Measurements from ENCODE around the gene SYPL1. TPM values are rescaled to one million over a fixed set of nuclear protein-coding genes. Genes with fewer than 3 reads are reported as not detected.

Gene SYPL1
- total RNA-seq, 1 donor, result 40.6 TPM

DNA sequence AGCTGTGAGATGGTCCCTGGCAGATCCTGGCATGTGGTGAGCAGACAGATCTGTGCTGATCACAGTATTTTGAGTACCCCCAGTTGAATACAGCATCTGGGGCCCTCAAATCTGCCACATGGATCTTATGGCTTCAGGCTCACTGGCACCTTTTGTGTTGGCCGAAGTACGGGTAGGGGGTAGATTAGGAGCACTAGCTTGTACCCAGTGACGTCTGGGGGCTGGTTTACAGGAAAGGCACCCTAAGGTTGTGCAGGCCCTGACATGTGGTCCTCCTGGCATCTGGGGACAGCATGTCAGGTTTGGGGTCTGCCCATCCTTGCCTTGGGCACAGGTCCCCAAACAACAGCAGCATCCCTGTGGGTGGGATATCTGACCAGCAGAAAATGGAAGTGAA lies 53.2 kb downstream of the SYPL1 start:
- Histone ChIP-seq H3K4me3 (ENCODE audit: low read length) (no peak overlapping the region), H3K4me1 (ENCODE audit: insufficient read depth, low read length) (peaks cover 61% of the 10 kb centered on the region), H3K9me3 (ENCODE audit: low read depth, low read length) (no peaks in the 10 kb centered on the region), H3K27me3 (ENCODE audit: insufficient read depth, low read length) (no peaks in the 10 kb centered on the region)

DNA sequence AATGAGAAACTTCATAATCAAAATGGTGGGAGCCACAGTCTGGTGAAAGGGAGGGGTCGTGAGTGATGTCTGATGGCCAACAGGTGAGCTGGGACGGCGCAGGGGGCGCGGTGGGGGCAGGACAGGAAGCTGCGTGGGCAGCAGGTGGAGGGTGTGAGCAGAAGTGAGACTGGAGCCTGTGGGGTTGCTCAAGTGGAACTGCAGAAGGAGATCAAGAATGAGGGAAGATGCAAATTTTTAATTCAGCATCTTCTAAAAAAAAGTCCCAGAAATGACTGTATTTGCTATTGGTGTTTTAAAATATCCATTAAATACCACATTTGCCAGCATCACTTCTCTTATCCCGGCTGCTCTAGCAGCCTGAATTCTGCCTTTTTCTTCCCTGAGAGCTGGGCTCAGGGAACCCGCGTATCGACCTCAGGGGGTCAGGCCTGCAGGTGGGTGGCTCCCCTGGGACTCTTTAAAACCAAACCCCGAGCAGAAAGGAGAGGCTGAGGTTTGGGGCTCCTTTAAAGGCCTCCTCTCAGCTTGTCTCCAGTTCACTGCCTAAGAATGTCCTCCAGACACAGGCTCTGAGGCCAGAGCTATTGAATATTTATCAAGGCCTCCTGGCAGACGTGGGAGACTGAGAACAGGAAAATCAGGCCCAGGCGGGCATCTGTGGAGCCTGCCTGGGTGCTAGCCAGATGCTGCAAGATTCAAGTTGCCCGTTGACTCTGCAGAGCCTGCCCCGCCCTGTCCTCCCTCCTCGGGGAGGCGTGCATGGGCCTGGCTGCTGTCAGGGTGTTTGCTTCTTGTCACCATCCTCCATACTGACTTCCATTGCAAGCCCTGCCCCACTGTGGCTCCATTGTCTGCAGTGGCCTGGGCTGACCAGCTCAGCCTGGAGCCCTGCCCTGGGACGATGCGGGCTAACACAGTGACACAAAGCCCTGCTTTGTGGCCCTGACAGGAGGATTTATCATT lies 53.9 kb downstream of the SYPL1 start:
- Histone ChIP-seq H3K27me3 (ENCODE audit: insufficient read depth, low read length) (no peaks in the 10 kb centered on the region), H3K4me1 (ENCODE audit: insufficient read depth, low read length) (peaks cover 55% of the 10 kb centered on the region), H3K4me3 (ENCODE audit: low read length) (no peak overlapping the region), H3K9me3 (ENCODE audit: low read depth, low read length) (no peaks in the 10 kb centered on the region)

DNA sequence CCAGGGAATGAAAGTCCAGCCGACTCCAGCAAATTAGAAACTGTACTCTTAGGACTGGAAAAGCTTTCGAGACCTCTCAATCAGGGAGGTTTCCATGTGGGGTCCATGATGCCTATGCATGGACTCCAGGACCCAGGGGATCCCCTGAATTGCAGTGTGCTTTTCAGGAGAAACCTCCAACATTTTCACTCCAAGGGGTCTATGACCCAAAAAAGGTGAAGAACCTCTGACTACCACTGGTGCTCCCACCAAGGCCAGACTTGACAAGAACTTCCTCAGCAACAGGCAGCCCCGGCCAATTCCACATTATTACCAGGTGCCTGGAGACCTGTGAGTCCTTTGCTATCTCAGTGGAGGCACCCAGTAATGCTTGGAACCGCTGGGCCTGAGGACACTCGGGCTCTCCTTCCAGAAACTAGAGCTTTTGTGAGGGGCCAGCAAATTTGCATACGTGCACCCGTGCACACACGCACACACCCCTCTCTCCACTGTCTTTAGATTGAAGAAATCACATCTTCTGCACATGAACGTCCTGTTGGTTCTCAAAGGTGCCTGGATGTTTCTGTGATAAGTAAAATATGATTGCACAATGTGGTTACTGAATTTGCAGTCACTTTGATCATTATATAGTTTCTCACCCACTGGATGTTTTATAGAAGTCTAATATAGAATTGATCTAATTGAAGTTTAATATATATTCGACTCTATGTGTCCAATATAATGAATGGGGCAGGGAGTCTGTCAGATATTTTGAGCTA lies 54.7 kb downstream of the SYPL1 start:
- Histone ChIP-seq H3K27me3 (ENCODE audit: insufficient read depth, low read length) (no peaks in the 10 kb centered on the region), H3K9me3 (ENCODE audit: low read depth, low read length) (no peaks in the 10 kb centered on the region), H3K4me1 (ENCODE audit: insufficient read depth, low read length) (peaks cover 46% of the 10 kb centered on the region), H3K4me3 (ENCODE audit: low read length) (no peak overlapping the region)

DNA sequence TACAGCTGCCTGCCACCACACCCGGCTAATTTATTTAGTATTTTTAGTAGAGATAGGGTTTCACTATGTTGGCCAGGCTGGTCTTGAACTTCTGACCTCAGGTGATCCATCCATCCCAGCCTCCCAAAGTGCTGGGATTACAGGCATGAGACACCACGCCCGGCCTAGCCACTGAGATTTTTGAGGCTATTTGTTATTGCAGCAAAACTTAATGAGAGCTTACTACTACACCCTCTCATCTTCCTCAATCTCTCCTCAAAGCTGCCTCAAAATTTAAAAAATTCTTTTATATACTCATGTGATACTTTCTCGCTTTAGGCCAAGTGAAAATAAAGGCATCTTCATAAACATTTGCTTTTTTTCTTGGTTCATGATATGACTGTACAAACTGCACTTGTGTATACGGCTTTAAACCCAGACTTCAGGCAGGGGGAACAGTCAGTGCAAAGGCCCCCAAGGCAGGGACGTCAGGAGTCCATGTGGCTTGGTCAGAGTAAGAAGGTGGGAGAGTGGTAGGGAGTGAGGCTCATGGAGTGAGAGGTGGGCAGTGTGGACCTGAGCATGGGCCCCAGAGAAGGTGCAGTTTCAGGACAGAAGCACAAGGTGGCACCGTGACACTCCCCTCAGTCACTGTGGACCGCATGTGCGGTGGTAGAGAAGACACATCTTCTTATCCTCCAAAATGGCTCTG lies 55.5 kb downstream of the SYPL1 start:
- Histone ChIP-seq H3K27me3 (ENCODE audit: insufficient read depth, low read length) (no peaks in the 10 kb centered on the region), H3K4me3 (ENCODE audit: low read length) (no peak overlapping the region), H3K4me1 (ENCODE audit: insufficient read depth, low read length) (peaks cover 39% of the 10 kb centered on the region), H3K9me3 (ENCODE audit: low read depth, low read length) (no peaks in the 10 kb centered on the region)

DNA sequence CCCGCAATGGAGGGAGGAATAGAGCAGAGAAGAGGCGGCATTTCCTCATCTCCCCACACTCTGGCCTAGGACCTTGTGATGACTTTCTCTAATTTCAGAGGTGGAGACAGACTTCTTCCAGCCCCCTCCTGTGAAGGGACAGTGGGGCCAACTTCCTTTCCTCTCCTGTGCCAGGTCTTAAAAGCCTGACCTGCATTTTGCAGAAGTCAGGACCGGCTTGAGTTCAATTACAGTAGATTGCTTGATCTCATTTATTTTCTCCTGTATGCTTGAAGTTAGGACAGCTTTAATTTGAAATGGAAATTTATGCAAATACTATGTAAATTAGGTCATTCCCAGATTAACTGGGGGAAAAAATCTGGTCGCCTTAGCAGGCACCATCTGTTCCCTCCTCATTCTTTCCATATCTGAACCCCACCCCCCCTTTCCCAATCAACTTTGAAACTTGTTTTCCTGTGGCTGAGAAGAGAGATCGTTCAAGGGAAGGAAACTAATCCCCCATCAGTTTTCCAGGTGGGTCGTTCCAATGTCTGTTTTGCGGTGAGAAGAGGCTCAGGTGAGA lies 57.1 kb downstream of the SYPL1 start:
- H3K27me3 ChIP-seq (ENCODE audit: insufficient read depth, low read length), result no peaks in the 10 kb centered on the region
- peaks cover 26% of the 10 kb centered on the region for H3K4me1 ChIP-seq (ENCODE audit: insufficient read depth, low read length)
- H3K4me3 ChIP-seq (ENCODE audit: low read length), result no peak overlapping the region
- H3K9me3 ChIP-seq (ENCODE audit: low read depth, low read length), result no peaks in the 10 kb centered on the region

DNA sequence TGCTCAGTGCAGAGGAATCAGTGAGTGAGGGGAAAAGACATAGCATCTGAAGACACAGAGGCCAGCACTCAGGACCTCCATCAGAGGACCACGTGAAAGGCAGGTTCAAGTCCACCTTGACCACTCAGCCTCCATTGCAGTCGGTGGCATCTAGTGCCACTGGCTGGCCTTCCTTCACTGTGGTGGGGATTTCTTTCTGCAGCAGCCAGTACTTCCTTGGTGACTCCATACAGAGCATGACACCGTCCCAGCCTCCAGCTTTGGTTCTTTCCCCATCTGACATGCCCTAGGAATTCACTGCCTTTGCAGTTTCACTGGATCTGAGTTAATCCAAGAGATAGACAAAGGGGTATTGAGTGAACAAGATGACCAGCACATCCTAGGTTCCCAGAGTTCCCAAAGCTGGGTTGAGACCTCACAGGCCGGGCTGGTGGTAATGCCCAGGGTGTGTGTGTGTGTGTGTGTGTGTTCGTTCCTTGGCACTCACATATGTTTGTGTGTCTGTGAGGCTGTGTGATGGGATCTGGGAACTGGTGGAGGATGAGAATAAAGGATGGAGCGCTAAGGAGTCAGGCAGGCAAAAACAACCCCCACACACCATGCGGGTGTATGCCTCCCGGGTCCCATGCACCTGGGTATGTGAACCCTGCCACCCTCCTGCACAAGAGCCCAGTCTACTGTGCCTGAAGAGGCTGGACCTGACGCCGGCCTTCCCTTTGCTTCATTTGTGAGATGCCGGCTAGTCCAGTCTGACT lies 57.8 kb downstream of the SYPL1 start:
- no peaks in the 10 kb centered on the region for H3K9me3 ChIP-seq (ENCODE audit: low read depth, low read length)
- H3K27me3 ChIP-seq (ENCODE audit: insufficient read depth, low read length), result no peaks in the 10 kb centered on the region
- peaks cover 21% of the 10 kb centered on the region for H3K4me1 ChIP-seq (ENCODE audit: insufficient read depth, low read length)
- no peak overlapping the region for H3K4me3 ChIP-seq (ENCODE audit: low read length)

DNA sequence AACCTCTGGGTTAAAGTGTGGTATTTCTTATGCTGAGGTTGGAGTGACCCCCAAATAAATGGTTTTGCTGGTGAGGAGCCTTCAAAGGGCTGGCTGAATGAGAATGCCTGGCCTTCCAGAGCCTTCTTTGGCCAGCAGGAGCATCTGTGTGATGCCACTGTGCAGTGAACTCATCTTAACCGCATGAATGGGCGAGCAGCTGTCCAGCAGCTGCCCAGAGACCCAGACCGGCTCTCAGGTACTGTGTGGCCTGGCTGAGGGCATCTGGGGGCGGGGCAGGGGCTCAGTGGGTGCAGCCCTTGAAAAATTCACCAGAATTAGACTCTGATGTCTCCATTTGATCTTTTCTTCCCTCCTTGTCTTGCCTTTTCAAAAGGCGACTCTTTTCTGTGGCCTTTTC lies 59.0 kb downstream of the SYPL1 start:
- no peak overlapping the region for H3K4me3 ChIP-seq (ENCODE audit: low read length)
- H3K27me3 ChIP-seq (ENCODE audit: insufficient read depth, low read length), result no peaks in the 10 kb centered on the region
- no peaks in the 10 kb centered on the region for H3K9me3 ChIP-seq (ENCODE audit: low read depth, low read length)
- H3K4me1 ChIP-seq (ENCODE audit: insufficient read depth, low read length), result peaks cover 9% of the 10 kb centered on the region

DNA sequence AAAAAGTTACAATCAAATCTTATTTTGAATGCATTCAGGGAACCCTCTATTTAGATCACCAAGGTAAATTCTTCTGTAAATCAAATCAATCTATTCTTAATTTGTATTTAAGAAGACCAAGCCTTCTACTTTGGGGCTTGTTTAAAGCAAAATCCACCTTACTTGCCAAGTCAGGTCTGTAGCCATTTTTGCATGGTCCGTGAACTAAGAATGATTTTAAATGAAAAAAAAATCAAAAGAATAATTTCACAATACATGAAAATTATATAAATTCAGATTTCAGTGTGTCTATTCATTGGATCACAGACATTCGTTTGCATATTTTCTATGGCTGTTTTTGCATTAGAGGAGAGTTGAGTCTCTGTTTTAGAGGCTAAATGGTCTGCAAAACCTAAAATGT lies 59.4 kb downstream of the SYPL1 start:
- peaks cover 8% of the 10 kb centered on the region for H3K4me1 ChIP-seq (ENCODE audit: insufficient read depth, low read length)
- H3K9me3 ChIP-seq (ENCODE audit: low read depth, low read length), result no peaks in the 10 kb centered on the region
- H3K4me3 ChIP-seq (ENCODE audit: low read length), result no peak overlapping the region
- no peaks in the 10 kb centered on the region for H3K27me3 ChIP-seq (ENCODE audit: insufficient read depth, low read length)

DNA sequence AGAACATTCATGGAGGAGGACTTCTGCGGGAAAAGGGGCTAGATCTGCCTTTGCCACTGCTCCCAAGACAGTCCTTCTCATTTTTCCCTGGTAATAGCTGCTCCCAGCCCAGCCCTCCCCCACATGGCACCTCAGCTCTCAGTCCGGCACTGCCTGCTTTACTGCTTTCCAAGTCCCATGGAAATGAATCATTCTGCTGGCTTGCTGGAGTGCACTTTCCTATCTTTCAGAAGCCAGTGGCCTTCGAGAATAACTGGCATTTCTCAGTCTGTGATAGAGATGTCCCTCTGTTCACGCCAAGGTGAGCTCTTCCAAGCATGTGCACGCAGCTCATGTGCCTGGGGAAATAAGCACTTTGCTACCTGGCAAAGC lies 61.4 kb downstream of the SYPL1 start:
- no peaks in the 10 kb centered on the region for H3K9me3 ChIP-seq (ENCODE audit: low read depth, low read length)
- no peaks in the 10 kb centered on the region for H3K27me3 ChIP-seq (ENCODE audit: insufficient read depth, low read length)
- H3K4me3 ChIP-seq (ENCODE audit: low read length), result no peak overlapping the region
- H3K4me1 ChIP-seq (ENCODE audit: insufficient read depth, low read length), result no peaks in the 10 kb centered on the region

DNA sequence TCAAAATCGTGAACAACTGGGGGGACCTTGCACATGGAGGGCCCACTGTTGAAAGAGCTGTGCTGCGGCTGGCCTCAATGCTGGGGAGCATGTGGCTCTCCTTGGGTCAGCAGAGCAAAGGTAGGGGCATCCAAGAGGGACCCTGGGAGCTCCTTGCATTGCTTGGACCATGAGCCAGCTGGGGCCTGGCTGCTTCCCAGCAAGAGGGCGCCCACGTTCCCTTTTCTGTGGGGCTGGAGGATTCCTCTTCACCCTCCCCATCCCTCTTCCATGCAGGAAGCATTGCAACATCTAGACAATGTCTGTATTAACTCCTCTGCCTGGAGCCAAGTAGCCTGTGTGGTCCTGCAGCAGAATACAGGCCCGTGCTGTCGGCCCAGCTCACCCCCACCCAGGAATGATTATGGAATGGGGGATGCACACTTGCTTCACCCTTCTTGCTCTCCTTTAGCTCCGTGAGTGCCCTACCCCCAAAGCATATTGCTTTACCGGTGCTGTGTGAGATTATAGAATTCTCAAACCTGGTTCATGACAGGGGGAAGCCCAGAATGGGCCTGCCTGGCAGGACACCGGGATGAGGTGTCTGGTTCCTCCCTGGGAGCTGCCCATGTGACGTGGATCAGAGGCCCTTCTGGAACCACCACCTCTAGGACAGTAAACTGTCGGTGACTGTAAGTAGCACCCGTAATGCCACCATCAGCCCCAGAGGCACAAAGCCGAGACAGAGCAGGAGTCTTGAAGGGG lies 61.9 kb downstream of the SYPL1 start:
- H3K9me3 ChIP-seq (ENCODE audit: low read depth, low read length), result no peaks in the 10 kb centered on the region

DNA sequence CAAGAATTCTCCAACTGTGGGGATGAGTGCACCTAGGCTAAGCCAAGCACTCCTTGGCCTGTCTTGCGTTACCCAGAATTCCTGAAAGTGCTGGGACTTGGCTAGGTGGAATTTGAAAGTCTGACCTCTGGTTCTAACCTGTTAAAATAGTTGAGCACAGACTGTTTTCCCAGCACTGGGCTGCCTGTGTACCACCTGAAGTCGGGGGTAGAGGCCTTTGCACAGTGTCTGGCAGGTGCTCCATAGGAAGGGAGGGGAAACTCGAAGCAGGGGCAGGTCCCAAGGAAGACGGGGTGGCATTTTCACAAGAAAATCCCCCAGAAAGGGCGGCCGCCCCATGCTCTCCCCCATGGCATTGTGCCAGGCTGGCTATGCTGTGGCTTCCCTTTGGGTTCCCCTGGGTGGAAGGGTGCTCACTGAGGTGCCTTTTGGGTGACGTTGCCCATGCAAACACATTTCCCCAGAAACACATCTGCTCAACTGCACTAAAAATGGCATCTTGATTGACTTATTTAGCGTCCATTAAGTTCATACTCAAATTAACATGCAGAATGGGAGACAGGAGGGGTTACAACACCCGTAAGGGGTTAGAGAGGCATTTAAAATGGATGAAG lies 62.9 kb downstream of the SYPL1 start:
- Histone ChIP-seq H3K27me3 (ENCODE audit: insufficient read depth, low read length) (no peaks in the 10 kb centered on the region), H3K4me3 (ENCODE audit: low read length) (no peak overlapping the region), H3K9me3 (ENCODE audit: low read depth, low read length) (no peaks in the 10 kb centered on the region), H3K4me1 (ENCODE audit: insufficient read depth, low read length) (no peaks in the 10 kb centered on the region)

More for the DNA sequence above, 61.9 kb downstream of the SYPL1 start:
- H3K4me3 ChIP-seq (ENCODE audit: low read length), result no peak overlapping the region
- no peaks in the 10 kb centered on the region for H3K4me1 ChIP-seq (ENCODE audit: insufficient read depth, low read length)
- H3K27me3 ChIP-seq (ENCODE audit: insufficient read depth, low read length), result no peaks in the 10 kb centered on the region

DNA sequence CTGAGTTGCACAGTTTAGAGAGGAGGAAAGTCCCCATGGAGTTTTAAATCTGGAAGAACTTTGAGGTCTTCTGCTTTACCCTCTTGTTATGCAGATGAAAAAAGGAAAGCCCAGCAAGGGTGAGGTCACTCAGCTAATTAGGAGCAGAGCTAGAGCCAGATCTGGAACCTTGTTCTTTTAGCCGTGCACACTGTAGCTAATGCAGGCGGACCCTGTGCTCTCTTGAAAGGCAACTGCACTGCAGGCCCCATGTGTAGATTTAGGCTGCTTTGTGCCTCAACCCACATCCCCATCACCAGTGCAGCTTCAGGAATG lies 63.4 kb downstream of the SYPL1 start:
- Histone ChIP-seq H3K4me1 (ENCODE audit: insufficient read depth, low read length) (no peaks in the 10 kb centered on the region), H3K27me3 (ENCODE audit: insufficient read depth, low read length) (no peaks in the 10 kb centered on the region), H3K9me3 (ENCODE audit: low read depth, low read length) (no peaks in the 10 kb centered on the region), H3K4me3 (ENCODE audit: low read length) (no peak overlapping the region)

DNA sequence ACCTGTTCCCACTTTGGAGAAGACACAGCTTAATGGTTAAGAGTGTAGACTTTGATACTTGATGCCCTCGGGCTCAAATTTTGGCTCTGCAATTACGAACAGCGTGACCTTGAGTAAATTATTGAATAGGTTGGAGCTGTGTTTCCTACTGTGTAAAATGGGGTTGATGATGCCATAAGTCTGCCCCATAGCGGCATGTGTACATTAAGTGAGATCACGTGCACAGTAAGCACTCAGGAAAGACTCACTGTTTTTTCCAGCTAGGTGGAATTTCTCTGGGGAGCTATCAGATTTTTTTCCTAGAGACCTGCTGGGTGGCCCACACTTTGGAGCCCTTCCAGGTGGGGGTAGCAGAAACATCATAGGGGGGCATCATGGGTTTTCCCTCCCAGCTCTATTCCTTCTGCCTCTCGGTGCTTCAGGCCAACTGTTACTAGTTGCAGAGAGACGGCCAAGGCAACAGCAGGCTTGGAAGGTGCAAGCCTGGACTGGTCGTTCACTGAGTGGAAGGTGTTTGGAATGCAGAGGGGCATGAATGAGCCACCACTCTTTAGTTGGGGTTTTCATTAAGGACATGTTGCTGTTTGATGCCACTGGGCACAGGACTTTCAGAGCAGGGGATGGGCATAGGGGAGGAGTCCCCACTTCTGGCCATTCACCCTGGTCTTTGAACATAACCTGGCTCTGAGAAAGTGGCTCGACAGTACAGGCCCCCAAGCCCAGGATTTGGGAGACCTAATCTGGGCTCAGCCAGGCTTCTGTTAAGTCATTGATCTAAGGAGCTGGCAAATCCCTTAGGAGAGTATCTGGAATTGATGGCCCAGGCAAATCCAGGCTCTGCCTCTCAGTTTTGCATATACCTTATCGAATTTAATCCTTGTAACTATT lies 64.0 kb downstream of the SYPL1 start:
- no peak overlapping the region for H3K4me3 ChIP-seq (ENCODE audit: low read length)
- H3K4me1 ChIP-seq (ENCODE audit: insufficient read depth, low read length), result no peaks in the 10 kb centered on the region
- no peaks in the 10 kb centered on the region for H3K9me3 ChIP-seq (ENCODE audit: low read depth, low read length)
- H3K27me3 ChIP-seq (ENCODE audit: insufficient read depth, low read length), result no peaks in the 10 kb centered on the region

All from mononuclear cell (primary cell).